Measurements from ENCODE around the gene TMEM47.

DNA sequence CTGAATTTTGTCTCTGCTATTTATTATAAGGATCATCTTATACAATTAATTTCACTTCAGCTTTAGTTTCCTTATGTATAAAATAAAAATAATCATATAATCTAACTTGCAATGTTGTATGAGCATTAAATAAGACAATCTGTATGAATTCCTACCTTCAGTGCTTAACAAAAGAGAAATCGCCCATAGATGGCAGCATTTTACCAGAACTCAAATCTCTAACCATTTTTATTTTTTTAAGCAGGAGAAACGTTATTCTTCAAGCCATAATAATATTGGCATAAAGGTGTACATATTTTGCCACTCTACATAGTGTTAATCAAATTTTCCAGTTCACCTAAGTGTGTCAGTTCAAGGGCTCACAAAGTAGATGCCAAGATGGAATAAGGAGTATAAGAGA is 78.8 kb downstream of the TMEM47 start:
- TF ChIP-seq SUZ12 (IDR thresholded peaks at IDR 0.05; ENCODE audit: extremely low read depth, insufficient read depth, insufficient read length), result no peak
- no peak for TF ChIP-seq ZNF274 (IDR thresholded peaks at IDR 0.05; ENCODE audit: low read depth, low read length)
